SK-N-SH (cell line): Measurements from ENCODE around the gene GAB1.

ENCODE experiments used
- RXRA ChIP-seq: IDR thresholded peaks from 2 replicates; pipeline ENCODE4 v1.4.0; 2012; ENCODE audit warnings: low read depth, mild to moderate bottlenecking, borderline replicate concordance
- TAF1 ChIP-seq: IDR thresholded peaks from 2 replicates; pipeline ENCODE4 v1.6.1; 2012; ENCODE audit warnings: low read depth, mild to moderate bottlenecking, low read length, moderate library complexity, borderline replicate concordance

GRCh38 chr4:143435955-143436354 is 99.3 kb downstream of the GAB1 start:
- TF ChIP-seq RXRA (no peak), TAF1 (no peak)
